Memory B cell (primary cell): ENCODE results near the gene CTNNAL1.
A peak's percentile ranks its signal among the peaks of the same experiment; 100 is the strongest.
"Not testable (repeated sequence)": the region's sequence is repeated elsewhere in the genome, so short reads cannot be mapped to it uniquely, and the experiment has no call there.

Experiments
- ATAC-seq: fragments of 150-1000 bp; cut with Tn5 transposase; 2 replicates; pipeline ENCODE4 v1.10.0; 2021; ENCODE audit warnings: low read depth, mild to moderate bottlenecking, moderate library complexity
- DNase-seq, 2 donors: peaks; one replicate each; pipeline ENCODE4 v3.0.0; 2022; ENCODE audit warnings: low spot score in 2 of 2
- H3K27ac Mint-ChIP-seq: one replicate; pipeline ENCODE4 v1.8.0; 2022; ENCODE audit warnings: mild to moderate bottlenecking, moderate library complexity, mixed read lengths
- H3K27me3 Mint-ChIP-seq: one replicate; pipeline ENCODE4 v1.8.0; 2022; ENCODE audit warnings: mixed read lengths
- H3K36me3 Mint-ChIP-seq: one replicate; pipeline ENCODE4 v1.8.0; 2022; ENCODE audit warnings: mild to moderate bottlenecking, mixed read lengths
- H3K4me1 Mint-ChIP-seq: one replicate; pipeline ENCODE4 v1.8.0; 2022; ENCODE audit warnings: mixed read lengths
- H3K4me3 Mint-ChIP-seq: one replicate; pipeline ENCODE4 v1.8.0; 2022; ENCODE audit warnings: mild to moderate bottlenecking, moderate library complexity, mixed read lengths
- H3K9me3 Mint-ChIP-seq: one replicate; pipeline ENCODE4 v1.8.0; 2022; ENCODE audit warnings: mixed read lengths

The CTNNAL1 gene

GRCh38 chr9:108911820-108912219, 101.5 kb downstream of the CTNNAL1 start:
- Mint-ChIP-seq H3K4me1 (no peaks in the 10 kb centered on the region), H3K4me3 (no peak overlapping the region), H3K36me3 (peaks cover 52% of the 10 kb centered on the region), H3K27ac (no peak overlapping the region), H3K27me3 (no peaks in the 10 kb centered on the region), H3K9me3 (no peaks in the 10 kb centered on the region)
- ATAC-seq, result no peak
- DNase-seq, result no peak

GRCh38 chr9:108910914-108911313, 102.4 kb downstream of the CTNNAL1 start:
- H3K4me1 Mint-ChIP-seq, result no peaks in the 10 kb centered on the region
- H3K27ac Mint-ChIP-seq, result peak overlapping the region; percentile 13
- no peaks in the 10 kb centered on the region for H3K27me3 Mint-ChIP-seq
- H3K36me3 Mint-ChIP-seq, result peaks cover 53% of the 10 kb centered on the region
- H3K9me3 Mint-ChIP-seq, result no peaks in the 10 kb centered on the region
- no peak for DNase-seq
- no peak overlapping the region for H3K4me3 Mint-ChIP-seq
- ATAC-seq, result no peak

- Mint-ChIP-seq H3K4me3 (no peak overlapping the region), H3K4me1 (no peaks in the 10 kb centered on the region), H3K36me3 (peaks cover 50% of the 10 kb centered on the region), H3K27me3 (no peaks in the 10 kb centered on the region), H3K27ac (peak overlapping the region; percentile 13), H3K9me3 (no peaks in the 10 kb centered on the region)
- no peak for ATAC-seq
- DNase-seq, result no peak
These were observed 102.9 kb downstream of the CTNNAL1 start for GRCh38 chr9:108910402-108910801.

GRCh38 chr9:108905494-108905893, 107.8 kb downstream of the CTNNAL1 start:
- Mint-ChIP-seq H3K9me3 (no peaks in the 10 kb centered on the region), H3K4me3 (no peak overlapping the region), H3K4me1 (no peaks in the 10 kb centered on the region), H3K27me3 (no peaks in the 10 kb centered on the region), H3K36me3 (peaks cover 57% of the 10 kb centered on the region), H3K27ac (no peak overlapping the region)
- ATAC-seq, result no peak
- DNase-seq, result no peak

- H3K27ac Mint-ChIP-seq, result no peak overlapping the region
- no peak for DNase-seq
- peaks cover 52% of the 10 kb centered on the region for H3K36me3 Mint-ChIP-seq
These were observed 109.1 kb downstream of the CTNNAL1 start for GRCh38 chr9:108904161-108904560.

GRCh38 chr9:108903420-108904103, 109.7 kb downstream of the CTNNAL1 start:
- Mint-ChIP-seq H3K4me1 (no peaks in the 10 kb centered on the region), H3K27me3 (no peaks in the 10 kb centered on the region), H3K27ac (no peak overlapping the region), H3K9me3 (no peaks in the 10 kb centered on the region), H3K36me3 (peaks cover 48% of the 10 kb centered on the region), H3K4me3 (no peak overlapping the region)
- ATAC-seq (no peak), DNase-seq (no peak)

More at GRCh38 chr9:108904161-108904560, 109.1 kb downstream of the CTNNAL1 start:
- Mint-ChIP-seq H3K4me1 (no peaks in the 10 kb centered on the region), H3K9me3 (no peaks in the 10 kb centered on the region), H3K4me3 (no peak overlapping the region), H3K27me3 (no peaks in the 10 kb centered on the region)
- no peak for ATAC-seq

GRCh38 chr9:108900176-108900575, 113.1 kb downstream of the CTNNAL1 start:
- H3K27me3 Mint-ChIP-seq, result no peaks in the 10 kb centered on the region
- no peak for ATAC-seq
- no peak for DNase-seq
- H3K9me3 Mint-ChIP-seq, result no peaks in the 10 kb centered on the region
- H3K27ac Mint-ChIP-seq, result no peak overlapping the region
- no peak overlapping the region for H3K4me3 Mint-ChIP-seq
- H3K4me1 Mint-ChIP-seq, result no peaks in the 10 kb centered on the region
- peaks cover 50% of the 10 kb centered on the region for H3K36me3 Mint-ChIP-seq

- H3K36me3 Mint-ChIP-seq, result peaks cover 52% of the 10 kb centered on the region
- DNase-seq, H3K4me1 Mint-ChIP-seq: not testable (repeated sequence)
These were observed 114.1 kb downstream of the CTNNAL1 start for GRCh38 chr9:108899023-108899695.

GRCh38 chr9:108897324-108898096, 115.8 kb downstream of the CTNNAL1 start:
- no peak for ATAC-seq
- no peaks in the 10 kb centered on the region for H3K27me3 Mint-ChIP-seq
- peaks cover 47% of the 10 kb centered on the region for H3K36me3 Mint-ChIP-seq
- DNase-seq, result no peak
- no peaks in the 10 kb centered on the region for H3K4me1 Mint-ChIP-seq
- no peak overlapping the region for H3K27ac Mint-ChIP-seq
- H3K9me3 Mint-ChIP-seq, result no peaks in the 10 kb centered on the region
- no peak overlapping the region for H3K4me3 Mint-ChIP-seq

More at GRCh38 chr9:108899023-108899695, 114.1 kb downstream of the CTNNAL1 start:
- H3K4me3 Mint-ChIP-seq, H3K27me3 Mint-ChIP-seq, ATAC-seq, H3K27ac Mint-ChIP-seq, H3K9me3 Mint-ChIP-seq: not testable (repeated sequence)

- no peak for ATAC-seq
- Mint-ChIP-seq H3K4me3 (no peak overlapping the region), H3K27ac (no peak overlapping the region), H3K9me3 (no peaks in the 10 kb centered on the region), H3K4me1 (no peaks in the 10 kb centered on the region), H3K27me3 (no peaks in the 10 kb centered on the region), H3K36me3 (peaks cover 53% of the 10 kb centered on the region)
- no peak for DNase-seq
These were observed 118.9 kb downstream of the CTNNAL1 start for GRCh38 chr9:108894225-108894997.
